Endometrial microvascular endothelial cells (primary cell): ENCODE results near the gene REM1. TPM values are rescaled to one million over a fixed set of nuclear protein-coding genes. Genes with fewer than 3 reads are reported as not detected.
"Not testable (repeated sequence)": the region's sequence is repeated elsewhere in the genome, so short reads cannot be mapped to it uniquely, and the experiment has no call there.

ENCODE experiments used
- in situ Hi-C: cut with HindIII; loops from 2 replicates; pipeline ENCODE4 v1.10.0; 2017; ENCODE audit warnings: low sequenced_read_pairs, low pct_unique_long_range_greater_than_20kb; ENCODE audit errors: inconsistent ontology term
- total RNA-seq: library from RNA; depleted of rRNA; stranded (reverse); fragments of >200 nt; gene quantifications from one replicate; pipeline ENCODE4 v1.2.3, GENCODE V29; 2015; ENCODE audit errors: inconsistent ontology term

Gene REM1
- total RNA-seq, 1 donor from 2014 or later: not detected

DNA sequence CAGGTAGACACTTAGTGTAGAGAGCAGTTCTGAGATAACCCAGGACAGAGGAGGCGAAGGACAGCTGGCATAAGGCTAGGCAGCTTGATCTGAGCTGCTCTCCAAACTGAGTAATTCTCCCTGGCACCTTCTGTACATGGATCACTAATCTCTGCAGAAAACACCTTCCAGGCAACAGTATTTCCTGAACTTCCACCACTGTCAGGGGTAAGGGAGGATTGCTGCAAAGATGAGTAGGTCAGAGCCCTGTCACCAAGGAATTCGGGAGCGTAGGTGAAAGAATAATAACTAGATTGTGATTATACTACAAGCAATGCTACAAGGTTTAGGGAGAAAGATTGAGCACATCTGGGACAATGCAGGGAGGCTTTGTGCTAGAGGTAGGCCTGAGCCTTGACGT lies 41.1 kb downstream of the REM1 start:
- in situ Hi-C loops: no loop called here

DNA sequence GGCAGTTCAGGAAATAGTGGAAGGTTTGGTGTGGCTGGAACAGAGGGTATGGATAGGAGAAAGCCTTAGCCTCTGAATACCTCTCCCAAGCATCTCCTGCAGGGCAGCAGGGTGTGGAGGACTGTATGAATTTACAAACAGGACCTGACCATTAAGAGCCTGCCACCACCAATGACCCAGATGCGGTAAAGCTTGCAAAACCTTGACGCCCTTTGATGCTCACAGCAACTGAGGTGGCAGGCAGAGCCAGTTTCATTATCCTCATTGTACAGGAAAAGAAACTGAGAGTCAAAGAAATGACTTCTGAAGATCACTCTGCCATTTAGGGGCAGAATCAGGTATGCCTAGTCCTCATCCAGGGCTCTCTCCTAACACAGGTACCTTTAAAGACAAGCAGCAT lies 41.6 kb downstream of the REM1 start:
- in situ Hi-C loops: no loop called here

GRCh38 chr20:31517373-31517772 lies 42.3 kb downstream of the REM1 start:
- in situ Hi-C loops: no loop called here

DNA sequence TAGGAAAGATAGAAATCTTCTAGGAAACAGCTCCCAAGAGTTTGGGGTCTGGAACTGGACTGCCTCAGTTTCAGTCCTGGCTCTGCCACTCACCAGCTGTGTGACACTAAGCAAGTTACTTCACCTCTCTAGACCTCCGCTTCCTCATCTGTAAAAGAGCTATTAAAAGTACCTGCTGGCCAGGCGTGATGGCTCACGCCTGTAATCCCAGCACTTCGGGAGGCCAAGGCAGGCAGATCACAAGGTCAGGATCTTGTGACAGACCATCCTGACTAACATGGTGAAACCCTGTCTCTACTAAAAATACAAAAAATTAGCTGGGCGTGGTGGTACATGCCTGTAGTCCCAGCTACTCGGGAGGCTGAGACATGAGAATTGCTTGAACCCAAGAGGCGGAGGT lies 46.2 kb downstream of the REM1 start:
- in situ Hi-C loops: not testable (repeated sequence)

- in situ Hi-C loops: no loop called here
These were observed 47.6 kb downstream of the REM1 start for GRCh38 chr20:31522731-31523130.

- in situ Hi-C loops: no loop called here
These were observed 48.5 kb downstream of the REM1 start for GRCh38 chr20:31523361-31524283.

DNA sequence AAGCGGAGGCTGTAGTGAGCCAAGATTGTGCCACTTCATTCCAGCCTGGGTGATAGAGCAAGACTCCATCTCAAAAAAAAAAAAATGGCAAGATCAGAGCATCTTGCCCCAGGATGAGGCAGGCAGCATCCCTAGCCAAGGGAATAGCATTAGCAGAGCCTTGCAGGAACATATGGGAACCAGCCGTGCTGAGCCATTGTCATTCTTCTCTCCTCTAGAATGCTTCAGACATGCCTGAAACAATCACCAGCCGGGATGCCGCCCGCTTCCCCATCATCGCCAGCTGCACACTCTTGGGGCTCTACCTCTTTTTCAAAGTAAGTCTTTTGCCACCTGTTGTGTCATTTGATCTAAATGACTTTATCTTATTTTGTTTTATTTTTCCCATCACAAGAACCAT lies 52.2 kb downstream of the REM1 start:
- in situ Hi-C loops: no loop called here

Other genes starting within 250 kb of the REM1 start
- gene DEFB115, start 217.6 kb upstream of the REM1 start, total RNA-seq: not detected
- not detected for gene DEFB116, start 166.7 kb upstream of the REM1 start, total RNA-seq
- not detected for gene DEFB118, start 106.7 kb upstream of the REM1 start, total RNA-seq
- not detected for gene DEFB119, start 84.7 kb upstream of the REM1 start, total RNA-seq
- not detected for gene DEFB121, start 69.1 kb upstream of the REM1 start, total RNA-seq
- not detected for gene DEFB123, start 34.7 kb upstream of the REM1 start, total RNA-seq
- gene DEFB124, start 161 bp upstream of the REM1 start, total RNA-seq: not detected
- gene HM13, start 39.2 kb downstream of the REM1 start, total RNA-seq: 91.8 TPM
- 279 TPM for gene ID1, start 130.0 kb downstream of the REM1 start, total RNA-seq
- not detected for gene COX4I2, start 162.6 kb downstream of the REM1 start, total RNA-seq
- gene BCL2L1, start 247.6 kb downstream of the REM1 start, total RNA-seq: 169 TPM